H1 (cell line): ENCODE data around the gene RAB34. TPM values are rescaled to one million over a fixed set of nuclear protein-coding genes. Genes with fewer than 3 reads are reported as not detected.

Experiments
- ASH2L ChIP-seq: fragments of 200-600, 300-600 bp; sonication (generic); IDR thresholded peaks from one replicate; pipeline ENCODE4 v1.7.1; 2017; ENCODE audit warnings: low read length
- ATF3 ChIP-seq: IDR thresholded peaks from 2 replicates; pipeline ENCODE4 v1.6.1; 2011; ENCODE audit warnings: low read depth, mild to moderate bottlenecking, low read length; ENCODE audit not compliant: insufficient read depth
- BACH1 ChIP-seq: IDR thresholded peaks from 2 replicates; pipeline ENCODE4 v1.6.1; 2012; ENCODE audit warnings: low read length, improper control_type of control experiment
- CBX5 ChIP-seq: fragments of 300-800, 300-1000 bp; sonication (generic); IDR thresholded peaks from 2 replicates; pipeline ENCODE4 v1.7.1; 2016; ENCODE audit warnings: antibody characterized with exemption, low read length, low read depth
- CREB1 ChIP-seq: IDR thresholded peaks from 2 replicates; pipeline ENCODE4 v1.6.1; 2012; ENCODE audit warnings: inconsistent platforms
- CTBP2 ChIP-seq: IDR thresholded peaks from 2 replicates; pipeline ENCODE4 v1.7.0; 2011; ENCODE audit warnings: borderline replicate concordance, mild to moderate bottlenecking, moderate library complexity, mixed read lengths, low read length; ENCODE audit not compliant: insufficient read depth, insufficient read length
- CTCF ChIP-seq, 3 experiments: IDR thresholded peaks; 1 replicate in 2 of 3; 2 replicates in 1 of 3; pipeline versions ENCODE4 v1.5.1 to v1.6.1; 2011; ENCODE audit warnings: low read length in 3 of 3, mild to moderate bottlenecking in 3 of 3, inconsistent platforms in 2 of 3, low read depth in 1 of 3, moderate library complexity in 1 of 3; ENCODE audit not compliant: insufficient read depth in 1 of 3; ENCODE audit errors: control extremely low read depth in 1 of 3
- E2F6 ChIP-seq: IDR thresholded peaks from 2 replicates; pipeline ENCODE4 v1.6.1; 2012; ENCODE audit warnings: inconsistent platforms
- GABPA ChIP-seq: IDR thresholded peaks from 2 replicates; pipeline ENCODE4 v1.6.1; 2011; ENCODE audit warnings: mild to moderate bottlenecking, low read length, moderate library complexity, borderline replicate concordance; ENCODE audit not compliant: insufficient read depth
- HDAC6 ChIP-seq: IDR thresholded peaks from one replicate; pipeline ENCODE4 v1.7.1; 2012; ENCODE audit warnings: low read depth, mild to moderate bottlenecking, inconsistent platforms, low read length, moderate library complexity
- KDM1A ChIP-seq: fragments of 200-600, 300-600 bp; sonication (generic); IDR thresholded peaks from 2 replicates; pipeline ENCODE4 v1.7.1; 2016; ENCODE audit warnings: mild to moderate bottlenecking, low read length, borderline replicate concordance
- KDM4A ChIP-seq: IDR thresholded peaks from one replicate; pipeline ENCODE4 v1.7.1; 2012; ENCODE audit warnings: low read depth, mild to moderate bottlenecking, moderate library complexity, low read length, inconsistent platforms; ENCODE audit not compliant: severe bottlenecking
- NANOG ChIP-seq: IDR thresholded peaks from 2 replicates; pipeline ENCODE4 v1.6.1; 2011; ENCODE audit warnings: low read length, low read depth, mild to moderate bottlenecking, inconsistent platforms; ENCODE audit not compliant: insufficient read depth, poor library complexity, severe bottlenecking
- PHF8 ChIP-seq: fragments of 200-600 bp; sonication (generic); conservative IDR thresholded peaks from 2 replicates; pipeline ENCODE4 v1.7.1; 2012; ENCODE audit warnings: low read depth, mild to moderate bottlenecking, inconsistent platforms, low read length, moderate library complexity
- POLR2A ChIP-seq, 2 experiments: IDR thresholded peaks; 1 replicate in 1 of 2; 2 replicates in 1 of 2; pipeline ENCODE4 v1.6.1; 2011; ENCODE audit warnings: low read depth in 2 of 2, low read length in 2 of 2, mild to moderate bottlenecking in 2 of 2; ENCODE audit errors: control extremely low read depth in 1 of 2
- SIN3A ChIP-seq, 2 experiments: IDR thresholded peaks in 1 of 2; conservative IDR thresholded peaks in 1 of 2; 2 replicates each; pipeline ENCODE4 v1.6.1; 2011 to 2012; ENCODE audit warnings: low read length in 2 of 2, improper control_type of control experiment in 1 of 2, low read depth in 1 of 2, mild to moderate bottlenecking in 1 of 2
- TAF7 ChIP-seq: optimal IDR thresholded peaks from 2 replicates; pipeline ENCODE3; 2011; ENCODE audit warnings: low read depth, mild to moderate bottlenecking, inconsistent platforms, low read length, moderate library complexity, borderline replicate concordance
- TBP ChIP-seq: IDR thresholded peaks from 2 replicates; pipeline ENCODE4 v1.6.1; 2011; ENCODE audit warnings: low read depth, low read length, improper control_type of control experiment
- YY1 ChIP-seq: IDR thresholded peaks from 2 replicates; pipeline ENCODE4 v1.6.1; 2011; ENCODE audit warnings: low read depth, mild to moderate bottlenecking, low read length
- polyA plus RNA-seq, 7 experiments: library from polyadenylated mRNA; depleted of rRNA in 3 of 7; stranded (reverse) in 5 of 7; unstranded in 2 of 7; fragments of >200 nt in 5 of 7; fragments of 200-250 nt in 2 of 7; gene quantifications; 1 replicate in 5 of 7; 2 replicates in 1 of 7; 4 replicates in 1 of 7; pipeline versions ENCODE4 v1.2.1 to v1.2.3, GENCODE V29; 2011 to 2013; ENCODE audit warnings: missing spikeins in 2 of 7, mixed read lengths in 2 of 7
- total RNA-seq: library from RNA; stranded (reverse); fragmentation: NEBNext Ultra II Directional; extraction: Animal tissue kit (Norgen Biotek cat#: 25700); gene quantifications from 2 replicates; pipeline ENCODE4 v1.2.1, GENCODE V29; 2021

Gene RAB34
- total and polyA plus RNA-seq, 2 of the 8 experiments (the other 6 are each of a cell fraction or from before 2014, with no cell fraction given): 237 to 305 TPM

- TF ChIP-seq TAF7: peak; percentile 95
- no peak for TF ChIP-seq E2F6
- peak; percentile 76 for TF ChIP-seq TBP
- TF ChIP-seq KDM4A: peak; percentile 21
- 0 out of 2 replicates have a peak, but pooled peaks have one; percentile 24 for TF ChIP-seq PHF8
- TF ChIP-seq CTCF (IDR thresholded peaks at IDR 0.05; ENCODE audit: control extremely low read depth in 1 of 3, insufficient read depth in 1 of 3, low read depth in 1 of 3, low read length in 3 of 3): peak; percentile 98 to 99 (median 99)
- no peak for TF ChIP-seq GABPA
- no peak for TF ChIP-seq ASH2L
- TF ChIP-seq SIN3A (conservative IDR thresholded peaks at IDR 0.05 in 1 of 2, IDR thresholded peaks at IDR 0.05 in 1 of 2; ENCODE audit: low read depth in 1 of 2, low read length in 2 of 2): peak; percentile 78 to 96; a peak in 3 of 4 replicates
- TF ChIP-seq CTBP2: no peak
- TF ChIP-seq ATF3: 0 out of 2 replicates have a peak, but pooled peaks have one; percentile 43
- no peak for TF ChIP-seq KDM1A
- TF ChIP-seq YY1: peak; percentile 65; the same call in 1 of the 2 replicates
- no peak for TF ChIP-seq CBX5
- peak; percentile 61; the same call in 1 of the 2 replicates for TF ChIP-seq CREB1
- TF ChIP-seq POLR2A (IDR thresholded peaks at IDR 0.05; ENCODE audit: control extremely low read depth in 1 of 2, low read depth in 2 of 2, low read length in 2 of 2): peak in 1 of 2 experiments; percentile 69; a peak in 2 of 3 replicates
- no peak for TF ChIP-seq HDAC6
- TF ChIP-seq NANOG: peak; percentile 13
- no peak for TF ChIP-seq BACH1
Observed at GRCh38 chr17:28726627-28727491, 9.2 kb upstream of the RAB34 start (continued).
